ENCODE data around the gene MAP3K5. TPM values are rescaled to one million over a fixed set of nuclear protein-coding genes. Genes with fewer than 3 reads are reported as not detected.

MAP3K5 gene
- total RNA-seq, 2 donors from 2014 or later: 65.7 to 98.4 TPM

DNA sequence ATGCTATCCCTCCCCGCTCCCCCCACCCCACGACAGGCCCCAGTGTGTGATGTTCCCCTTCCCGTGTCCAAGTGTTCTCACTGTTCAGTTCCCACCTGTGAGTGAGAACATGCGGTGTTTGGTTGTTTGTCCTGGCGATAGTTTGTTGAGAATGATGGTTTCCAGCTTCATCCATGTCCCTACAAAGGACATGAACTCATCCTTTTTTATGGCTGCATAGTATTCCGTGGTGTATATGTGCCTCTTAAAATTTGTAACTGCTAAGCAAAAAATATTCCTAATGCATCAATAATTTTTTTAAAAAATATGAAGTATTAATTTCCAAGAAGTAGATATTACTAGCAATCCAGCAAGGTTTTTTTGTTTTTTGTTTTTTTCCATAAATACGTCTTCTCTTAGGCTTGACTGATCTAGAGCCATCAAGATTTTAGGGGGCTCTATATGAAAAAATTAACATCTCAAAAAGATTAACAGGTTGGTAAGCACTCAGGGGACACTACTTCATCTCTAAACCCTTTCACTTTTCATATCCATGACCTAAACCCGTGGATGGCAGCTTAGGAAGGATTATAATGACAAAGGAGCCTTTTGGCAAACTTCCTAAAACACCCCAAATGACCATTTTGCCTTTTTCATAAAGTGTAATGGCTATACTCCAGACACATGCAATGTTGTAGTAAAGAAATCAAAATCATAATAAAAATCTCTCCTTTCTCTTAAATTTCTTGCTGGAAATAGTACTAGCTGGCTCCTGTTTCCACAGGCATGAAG lies 256.2 kb downstream of the MAP3K5 start:
- 91% methylated on average over 8 of the region's 8 CpGs for whole genome bisulfite sequencing
- Histone ChIP-seq H3K4me1 (replicated peaks) (no peaks in the 10 kb centered on the region), H3K36me3 (no peaks in the 10 kb centered on the region), H3K9me3 (no peaks in the 10 kb centered on the region), H3K27ac (no peak overlapping the region), H3K4me3 (no peak overlapping the region), H3K27me3 (replicated peaks; ENCODE audit: insufficient read depth) (no peaks in the 10 kb centered on the region)
- intact Hi-C loops (cut with DNase I): no loop called here
- TF ChIP-seq POLR2A (IDR thresholded peaks at IDR 0.05) (no peak), POLR2AphosphoS5 (IDR thresholded peaks at IDR 0.05) (no peak)
- TF ChIP-seq, protein P1, sequence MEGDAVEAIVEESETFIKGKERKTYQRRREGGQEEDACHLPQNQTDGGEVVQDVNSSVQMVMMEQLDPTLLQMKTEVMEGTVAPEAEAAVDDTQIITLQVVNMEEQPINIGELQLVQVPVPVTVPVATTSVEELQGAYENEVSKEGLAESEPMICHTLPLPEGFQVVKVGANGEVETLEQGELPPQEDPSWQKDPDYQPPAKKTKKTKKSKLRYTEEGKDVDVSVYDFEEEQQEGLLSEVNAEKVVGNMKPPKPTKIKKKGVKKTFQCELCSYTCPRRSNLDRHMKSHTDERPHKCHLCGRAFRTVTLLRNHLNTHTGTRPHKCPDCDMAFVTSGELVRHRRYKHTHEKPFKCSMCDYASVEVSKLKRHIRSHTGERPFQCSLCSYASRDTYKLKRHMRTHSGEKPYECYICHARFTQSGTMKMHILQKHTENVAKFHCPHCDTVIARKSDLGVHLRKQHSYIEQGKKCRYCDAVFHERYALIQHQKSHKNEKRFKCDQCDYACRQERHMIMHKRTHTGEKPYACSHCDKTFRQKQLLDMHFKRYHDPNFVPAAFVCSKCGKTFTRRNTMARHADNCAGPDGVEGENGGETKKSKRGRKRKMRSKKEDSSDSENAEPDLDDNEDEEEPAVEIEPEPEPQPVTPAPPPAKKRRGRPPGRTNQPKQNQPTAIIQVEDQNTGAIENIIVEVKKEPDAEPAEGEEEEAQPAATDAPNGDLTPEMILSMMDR (IDR thresholded peaks at IDR 0.05): no peak
- DNase-seq (ENCODE audit: low spot score): no peak

DNA sequence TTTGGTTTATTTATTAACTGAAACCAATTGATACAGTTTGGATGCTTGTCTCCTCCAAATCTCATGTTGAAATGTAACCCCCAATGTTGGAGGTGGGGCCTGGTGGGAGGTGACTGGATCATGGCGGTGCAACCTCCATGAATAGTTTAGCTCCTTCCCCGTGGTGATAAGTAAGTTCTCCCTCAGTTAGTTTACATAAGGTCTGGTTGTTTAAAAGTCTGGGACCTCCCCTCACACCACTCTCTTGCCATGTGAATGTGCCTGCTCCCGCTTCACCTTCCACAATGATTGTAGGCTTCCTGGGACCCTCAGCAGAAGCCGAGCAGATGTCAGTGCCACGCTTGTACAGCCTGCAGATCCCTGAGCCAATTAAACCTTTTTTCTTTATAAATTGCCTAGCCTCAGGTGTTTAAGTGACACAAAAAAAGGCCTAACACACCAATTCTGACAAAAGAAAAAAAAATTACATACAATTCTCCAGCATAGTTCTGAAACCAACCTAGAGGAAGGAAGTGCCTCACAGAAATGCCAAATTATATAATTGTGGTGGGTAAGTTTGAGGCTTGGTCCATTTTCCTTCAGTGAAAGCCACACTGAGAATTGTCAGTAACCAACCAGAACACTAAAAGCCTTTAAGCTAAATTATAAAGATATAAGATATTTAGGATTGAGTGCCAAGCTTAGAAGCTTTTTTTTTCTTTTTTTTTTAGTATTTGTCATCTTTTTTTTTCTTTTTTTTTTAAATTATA lies 257.1 kb downstream of the MAP3K5 start:
- Histone ChIP-seq H3K4me1 (replicated peaks) (no peaks in the 10 kb centered on the region), H3K27me3 (replicated peaks; ENCODE audit: insufficient read depth) (no peaks in the 10 kb centered on the region), H3K36me3 (no peaks in the 10 kb centered on the region), H3K9me3 (no peaks in the 10 kb centered on the region), H3K4me3 (no peak overlapping the region), H3K27ac (no peak overlapping the region)
- WGBS: 71% methylated on average over 5 of the region's 5 CpGs
- intact Hi-C loops (cut with DNase I): no loop called here
- TF ChIP-seq POLR2AphosphoS5 (IDR thresholded peaks at IDR 0.05) (no peak), POLR2A (IDR thresholded peaks at IDR 0.05) (no peak)
- TF ChIP-seq, protein P1 (IDR thresholded peaks at IDR 0.05): no peak
- no peak for DNase-seq (ENCODE audit: low spot score)

GRCh38 chr6:136534268-136534667 lies 258.0 kb downstream of the MAP3K5 start:
- intact Hi-C loops (cut with DNase I): no loop called here
- Histone ChIP-seq H3K9me3 (no peaks in the 10 kb centered on the region), H3K27ac (no peak overlapping the region), H3K4me3 (no peak overlapping the region), H3K4me1 (replicated peaks) (no peaks in the 10 kb centered on the region), H3K36me3 (no peaks in the 10 kb centered on the region), H3K27me3 (replicated peaks; ENCODE audit: insufficient read depth) (no peaks in the 10 kb centered on the region)
- TF ChIP-seq POLR2A (IDR thresholded peaks at IDR 0.05): no peak
- no peak for TF ChIP-seq POLR2AphosphoS5 (IDR thresholded peaks at IDR 0.05)
- TF ChIP-seq, protein P1 (IDR thresholded peaks at IDR 0.05): no peak
- DNase-seq (ENCODE audit: low spot score): no peak
- WGBS: 97% methylated on average over 3 of the region's 3 CpGs

- no peaks in the 10 kb centered on the region for H3K4me1 ChIP-seq (replicated peaks)
- no peak overlapping the region for H3K27ac ChIP-seq
- H3K9me3 ChIP-seq: no peaks in the 10 kb centered on the region
- no peaks in the 10 kb centered on the region for H3K36me3 ChIP-seq
- no peaks in the 10 kb centered on the region for H3K27me3 ChIP-seq (replicated peaks; ENCODE audit: insufficient read depth)
- no peak overlapping the region for H3K4me3 ChIP-seq
- 60% methylated on average over 5 of the region's 5 CpGs for WGBS
- intact Hi-C loops (cut with DNase I): no loop called here
- no peak for DNase-seq (ENCODE audit: low spot score)
- TF ChIP-seq POLR2AphosphoS5 (IDR thresholded peaks at IDR 0.05): no peak
- TF ChIP-seq, protein P1 (IDR thresholded peaks at IDR 0.05): no peak
- no peak for TF ChIP-seq POLR2A (IDR thresholded peaks at IDR 0.05)
Measured at GRCh38 chr6:136533487-136533886, 258.8 kb downstream of the MAP3K5 start.
